Hepatocyte (in vitro differentiated cells): Measurements from ENCODE around the gene TCF23.

Experiments used
- CTCF ChIP-seq: fragments of 200-600 bp; sonication (generic); IDR thresholded peaks from 2 replicates; pipeline ENCODE4 v1.5.1; 2016; ENCODE audit warnings: antibody characterized with exemption, mild to moderate bottlenecking; ENCODE audit not compliant: poor library complexity
- EZH2 ChIP-seq: fragments of 200-600 bp; sonication (generic); IDR thresholded peaks from 2 replicates; pipeline ENCODE4 v1.6.1; 2016; ENCODE audit warnings: antibody characterized with exemption, mild to moderate bottlenecking, borderline replicate concordance
- EZH2phosphoT487 ChIP-seq: fragments of 200-600 bp; sonication (generic); IDR thresholded peaks from one replicate; pipeline ENCODE4 v1.6.1; 2018; ENCODE audit warnings: antibody characterized with exemption, mild to moderate bottlenecking, low read depth, moderate library complexity; ENCODE audit not compliant: unreplicated experiment, severe bottlenecking

GRCh38 chr2:27159271-27159670 is 10.5 kb downstream of the TCF23 start:
- TF ChIP-seq EZH2: no peak
- TF ChIP-seq CTCF: no peak
- TF ChIP-seq EZH2phosphoT487: no peak
